Measurements from ENCODE around the gene THNSL1.
A peak's percentile ranks its signal among the peaks of the same experiment; 100 is the strongest.
"Not testable (repeated sequence)": the region's sequence is repeated elsewhere in the genome, so short reads cannot be mapped to it uniquely, and the experiment has no call there.

THNSL1 gene

GRCh38 chr10:25016376-25017153 lies at the start of gene THNSL1:
TSS of gene THNSL1 (plus strand) at chr10:25016612. CDS start at chr10:25023224, 6,612 bp downstream.
- DNase-seq: peak; percentile 99

- DNase-seq: no peak
Observed at GRCh38 chr10:24966962-24967481, 49.4 kb upstream of the THNSL1 start.

- DNase-seq: no peak
Observed at GRCh38 chr10:24968349-24968748, 48.1 kb upstream of the THNSL1 start.

- DNase-seq: not testable (repeated sequence)
Observed at GRCh38 chr10:24968951-24969350, 47.5 kb upstream of the THNSL1 start.

GRCh38 chr10:24969841-24970281 lies 46.6 kb upstream of the THNSL1 start:
- DNase-seq: no peak

- no peak for DNase-seq
Observed at GRCh38 chr10:24971374-24971773, 45.0 kb upstream of the THNSL1 start.

GRCh38 chr10:24973163-24973562 lies 43.2 kb upstream of the THNSL1 start:
- DNase-seq: no peak

- DNase-seq: no peak
Observed at GRCh38 chr10:24974976-24975375, 41.4 kb upstream of the THNSL1 start.

GRCh38 chr10:24979685-24980084 lies 36.7 kb upstream of the THNSL1 start:
- DNase-seq: no peak

- no peak for DNase-seq
Observed at GRCh38 chr10:24981161-24981710, 35.2 kb upstream of the THNSL1 start.

GRCh38 chr10:24982319-24983112 lies 33.9 kb upstream of the THNSL1 start:
- DNase-seq: no peak

GRCh38 chr10:24983130-24983529 lies 33.3 kb upstream of the THNSL1 start:
- no peak for DNase-seq

GRCh38 chr10:24983946-24984345 lies 32.5 kb upstream of the THNSL1 start:
- DNase-seq: no peak

GRCh38 chr10:24984906-24985305 lies 31.5 kb upstream of the THNSL1 start:
- no peak for DNase-seq

- DNase-seq: no peak
Observed at GRCh38 chr10:24988831-24989640, 27.4 kb upstream of the THNSL1 start.

- DNase-seq: no peak
Observed at GRCh38 chr10:24989867-24990266, 26.5 kb upstream of the THNSL1 start.

- DNase-seq: no peak
Observed at GRCh38 chr10:24991298-24991697, 25.1 kb upstream of the THNSL1 start.

- no peak for DNase-seq
Observed at GRCh38 chr10:24992512-24993133, 23.8 kb upstream of the THNSL1 start.

- DNase-seq: no peak
Observed at GRCh38 chr10:24993237-24993958, 23.0 kb upstream of the THNSL1 start.

GRCh38 chr10:24995072-24995471 lies 21.3 kb upstream of the THNSL1 start:
- DNase-seq: no peak

- DNase-seq: no peak
Observed at GRCh38 chr10:24998044-24998443, 18.4 kb upstream of the THNSL1 start.
